Activated CD4-positive, CD25-positive, alpha-beta regulatory T cell treated with anti-CD3 and anti-CD28 coated beads, Interleukin-2, amount 50 U/mL, for 72 hours (primary cell): ENCODE results near the gene IGFBP2.

Experiments used
- DNase-seq: peaks from one replicate; pipeline ENCODE4 v3.0.0; 2021

IGFBP2 gene

GRCh38 chr2:216644842-216645635 lies 11.8 kb downstream of the IGFBP2 start:
- no peak for DNase-seq

GRCh38 chr2:216645636-216645950 lies 12.4 kb downstream of the IGFBP2 start:
- DNase-seq = no peak

GRCh38 chr2:216646116-216646515 lies 12.9 kb downstream of the IGFBP2 start:
- no peak for DNase-seq

- no peak for DNase-seq
Measured at GRCh38 chr2:216648105-216648504, 14.9 kb downstream of the IGFBP2 start.

- no peak for DNase-seq
Measured at GRCh38 chr2:216649574-216649973, 16.4 kb downstream of the IGFBP2 start.

- no peak for DNase-seq
Measured at GRCh38 chr2:216650626-216651257, 17.5 kb downstream of the IGFBP2 start.

- DNase-seq = no peak
Measured at GRCh38 chr2:216651351-216651881, 18.2 kb downstream of the IGFBP2 start.

GRCh38 chr2:216652566-216652965 lies 19.3 kb downstream of the IGFBP2 start:
- DNase-seq = no peak

- no peak for DNase-seq
Measured at GRCh38 chr2:216653093-216653799, 20.0 kb downstream of the IGFBP2 start.

- DNase-seq = no peak
Measured at GRCh38 chr2:216653931-216654365, 20.7 kb downstream of the IGFBP2 start.

GRCh38 chr2:216654528-216655052 lies 21.4 kb downstream of the IGFBP2 start:
- DNase-seq = no peak

GRCh38 chr2:216657086-216657855 lies 24.1 kb downstream of the IGFBP2 start:
- DNase-seq = no peak

GRCh38 chr2:216657980-216658379 lies 24.8 kb downstream of the IGFBP2 start:
- DNase-seq = no peak

GRCh38 chr2:216658757-216659156 lies 25.5 kb downstream of the IGFBP2 start:
- no peak for DNase-seq

GRCh38 chr2:216659276-216659675 lies 26.1 kb downstream of the IGFBP2 start:
- DNase-seq = no peak

GRCh38 chr2:216660496-216660895 lies 27.3 kb downstream of the IGFBP2 start:
- DNase-seq = no peak

GRCh38 chr2:216661051-216661450 lies 27.8 kb downstream of the IGFBP2 start:
- no peak for DNase-seq

- no peak for DNase-seq
Measured at GRCh38 chr2:216661639-216662375, 28.6 kb downstream of the IGFBP2 start.

- DNase-seq = no peak
Measured at GRCh38 chr2:216663106-216663505, 29.9 kb downstream of the IGFBP2 start.

GRCh38 chr2:216663846-216664245 lies 30.6 kb downstream of the IGFBP2 start:
- DNase-seq = no peak

GRCh38 chr2:216664593-216665034 lies 31.4 kb downstream of the IGFBP2 start:
- no peak for DNase-seq

- DNase-seq = no peak
Measured at GRCh38 chr2:216665242-216665641, 32.0 kb downstream of the IGFBP2 start.
